SJCRH30 (cell line): ENCODE measurements around the gene TMEM218. TPM values are rescaled to one million over a fixed set of nuclear protein-coding genes. Genes with fewer than 3 reads are reported as not detected.
A peak's percentile ranks its signal among the peaks of the same experiment; 100 is the strongest.

ENCODE experiments used
- DNase-seq, 2 experiments: peaks; one replicate each; pipeline ENCODE4 v3.0.0-alpha.2; 2015 to 2020
- H3K27ac ChIP-seq: fragments of 250-450 bp; sonication (Bioruptor Pico); 2 replicates; pipeline ENCODE4 v1.5.1; 2020; ENCODE audit warnings: mild to moderate bottlenecking, moderate library complexity
- H3K27me3 ChIP-seq: fragments of 250-450 bp; sonication (Bioruptor Pico); 2 replicates; pipeline ENCODE4 v1.5.1; 2020; ENCODE audit warnings: mild to moderate bottlenecking, moderate library complexity
- H3K36me3 ChIP-seq: fragments of 250-450 bp; sonication (Bioruptor Pico); 2 replicates; pipeline ENCODE4 v1.5.1; 2020; ENCODE audit warnings: mild to moderate bottlenecking, moderate library complexity
- H3K4me1 ChIP-seq: fragments of 250-450 bp; sonication (Bioruptor Pico); 2 replicates; pipeline ENCODE4 v1.5.1; 2020; ENCODE audit warnings: mild to moderate bottlenecking, moderate library complexity
- H3K4me3 ChIP-seq: fragments of 250-450 bp; sonication (Bioruptor Pico); 2 replicates; pipeline ENCODE4 v1.5.1; 2020; ENCODE audit warnings: mild to moderate bottlenecking, moderate library complexity
- H3K9me3 ChIP-seq: fragments of 250-450 bp; sonication (Bioruptor Pico); replicated peaks from 2 replicates; pipeline ENCODE4 v1.5.1; 2020; ENCODE audit warnings: mild to moderate bottlenecking, moderate library complexity
- total RNA-seq: library from RNA; depleted of rRNA; stranded (reverse); fragments of >200 nt; shearing (Covaris generic); gene quantifications from 2 replicates; pipeline ENCODE4 v1.2.3, GENCODE V29; 2014

Gene TMEM218
- total RNA-seq, 1 experiment from 2014 or later = 22.0 TPM

DNA sequence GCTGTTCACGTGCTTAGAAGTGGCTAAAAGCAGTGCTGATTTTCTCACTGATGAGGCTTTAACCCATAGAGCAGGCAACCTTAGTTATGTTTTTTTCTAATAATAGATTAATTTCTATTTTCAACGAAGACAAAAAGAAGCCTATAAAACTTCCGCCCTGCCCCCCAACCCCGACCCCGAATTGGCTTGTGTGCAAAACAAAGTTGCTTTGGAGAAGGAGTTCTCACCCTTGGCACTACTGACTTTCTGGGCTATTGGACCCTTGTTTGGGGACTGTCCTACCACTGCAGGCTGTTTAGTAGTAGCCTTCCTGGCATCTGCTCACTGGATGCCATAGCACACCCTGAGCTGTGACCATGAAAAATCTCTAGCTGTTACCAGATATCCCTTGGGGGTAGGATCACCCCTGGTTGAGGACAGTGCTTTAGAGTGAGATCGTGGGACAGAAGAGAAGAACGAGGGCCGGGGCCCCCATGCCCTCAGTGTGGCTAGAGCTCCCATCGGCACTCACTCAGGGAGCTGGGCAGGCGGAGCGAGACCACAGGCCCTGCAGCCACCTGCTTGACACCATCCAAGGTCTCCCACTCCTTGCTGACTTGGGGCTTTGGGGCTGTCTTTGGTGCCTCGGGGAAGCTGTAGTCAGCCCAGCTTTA, 31.4 kb downstream of the TMEM218 start:
- no peak overlapping the region for H3K4me3 ChIP-seq
- no peaks in the 10 kb centered on the region for H3K36me3 ChIP-seq
- H3K9me3 ChIP-seq = no peaks in the 10 kb centered on the region
- DNase-seq = peak in 1 of 2 experiments; percentile 47
- H3K27ac ChIP-seq = no peak overlapping the region
- no peaks in the 10 kb centered on the region for H3K27me3 ChIP-seq
- peaks cover 12% of the 10 kb centered on the region for H3K4me1 ChIP-seq

- peaks cover 12% of the 10 kb centered on the region for H3K4me1 ChIP-seq
- no peak overlapping the region for H3K27ac ChIP-seq
- DNase-seq = no peak
- no peak overlapping the region for H3K4me3 ChIP-seq
- H3K27me3 ChIP-seq = no peaks in the 10 kb centered on the region
- no peaks in the 10 kb centered on the region for H3K36me3 ChIP-seq
- no peaks in the 10 kb centered on the region for H3K9me3 ChIP-seq
Measured at GRCh38 chr11:125079151-125079877, 32.1 kb downstream of the TMEM218 start.

GRCh38 chr11:125078516-125079140, 32.8 kb downstream of the TMEM218 start:
- Histone ChIP-seq H3K36me3 (no peaks in the 10 kb centered on the region), H3K4me3 (no peak overlapping the region)

DNA sequence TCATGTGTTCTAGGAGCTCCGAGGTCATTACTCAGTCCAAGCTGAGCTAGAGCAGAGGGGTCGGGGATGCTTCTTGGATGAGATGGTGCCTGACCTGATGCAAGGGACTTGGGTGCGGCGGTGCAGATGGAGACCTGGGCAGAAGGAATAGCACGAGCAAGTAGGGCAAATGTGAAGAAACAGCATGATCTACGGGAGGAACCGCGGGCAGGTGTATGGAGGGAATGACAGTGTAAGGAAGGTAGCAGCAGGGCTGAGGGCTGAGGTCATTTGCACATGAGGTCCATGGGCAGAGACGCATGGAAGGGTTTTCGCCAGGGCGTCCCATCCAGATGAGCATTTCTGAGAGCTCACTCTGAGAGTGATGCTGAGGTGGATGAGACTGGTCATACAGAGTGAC, 33.4 kb downstream of the TMEM218 start:
- H3K4me3 ChIP-seq = no peak overlapping the region
- no peaks in the 10 kb centered on the region for H3K9me3 ChIP-seq
- no peaks in the 10 kb centered on the region for H3K27me3 ChIP-seq
- no peaks in the 10 kb centered on the region for H3K36me3 ChIP-seq
- DNase-seq = no peak
- H3K27ac ChIP-seq = no peak overlapping the region
- peaks cover 6% of the 10 kb centered on the region for H3K4me1 ChIP-seq

More at GRCh38 chr11:125078516-125079140, 32.8 kb downstream of the TMEM218 start:
- Histone ChIP-seq H3K27ac (no peak overlapping the region), H3K27me3 (no peaks in the 10 kb centered on the region), H3K4me1 (peaks cover 12% of the 10 kb centered on the region), H3K9me3 (no peaks in the 10 kb centered on the region)
- DNase-seq = no peak

DNA sequence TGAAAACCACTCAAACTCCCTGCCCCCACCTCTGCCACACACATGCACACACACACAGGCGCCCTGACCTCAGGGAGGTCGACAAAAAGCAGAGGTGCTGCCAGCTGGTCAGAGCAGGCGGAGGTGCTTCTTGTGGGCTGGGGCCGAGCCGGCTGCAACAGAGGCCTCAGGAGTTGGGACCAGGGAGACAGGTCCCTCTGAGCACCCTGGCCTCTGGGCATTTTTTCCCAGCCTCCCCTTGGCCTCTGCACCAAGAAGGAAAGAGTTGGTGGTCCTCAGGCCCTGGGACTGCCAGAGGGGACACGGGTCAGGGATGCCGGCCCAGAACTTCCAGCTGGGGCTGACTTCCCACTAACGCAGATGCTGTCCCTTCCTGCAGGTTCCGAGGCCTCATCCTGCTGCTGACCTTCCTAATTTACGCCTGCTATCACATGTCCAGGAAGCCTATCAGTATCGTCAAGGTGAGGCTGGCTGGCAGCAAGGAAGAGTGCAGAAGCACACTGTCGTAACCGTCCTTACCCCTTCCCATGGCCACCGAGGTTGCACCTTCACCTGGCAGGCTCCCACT, 35.0 kb downstream of the TMEM218 start:
- Histone ChIP-seq H3K9me3 (no peaks in the 10 kb centered on the region), H3K27ac (no peak overlapping the region), H3K4me3 (no peak overlapping the region), H3K27me3 (no peaks in the 10 kb centered on the region), H3K36me3 (no peaks in the 10 kb centered on the region), H3K4me1 (peaks cover under 1% of the 10 kb centered on the region; the same call in 1 of the 2 replicates)
- DNase-seq = no peak

DNA sequence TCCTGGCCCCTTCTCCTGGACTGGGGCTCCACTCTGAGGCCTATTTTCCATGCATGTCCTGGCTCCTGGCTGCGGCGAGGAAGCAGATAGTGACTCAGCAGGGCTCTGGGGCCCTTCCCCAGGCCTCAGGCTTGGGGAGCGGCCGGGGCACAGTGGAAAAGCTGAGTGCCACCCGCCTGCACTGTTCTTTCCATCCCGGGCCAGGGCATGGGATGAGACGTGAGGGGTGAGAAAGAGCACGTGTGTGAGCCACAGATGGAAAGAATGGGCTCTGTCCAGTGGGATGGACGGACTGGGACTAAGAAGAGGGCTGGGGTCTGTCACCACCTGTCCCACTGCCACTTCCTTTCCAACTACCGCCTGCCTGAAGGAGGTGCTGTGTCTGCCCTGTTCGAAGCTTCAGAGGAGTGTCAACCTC, 35.5 kb downstream of the TMEM218 start:
- Histone ChIP-seq H3K36me3 (no peaks in the 10 kb centered on the region), H3K4me1 (peaks cover 6% of the 10 kb centered on the region), H3K27ac (no peak overlapping the region), H3K4me3 (no peak overlapping the region), H3K9me3 (no peaks in the 10 kb centered on the region), H3K27me3 (no peaks in the 10 kb centered on the region)
- no peak for DNase-seq

DNA sequence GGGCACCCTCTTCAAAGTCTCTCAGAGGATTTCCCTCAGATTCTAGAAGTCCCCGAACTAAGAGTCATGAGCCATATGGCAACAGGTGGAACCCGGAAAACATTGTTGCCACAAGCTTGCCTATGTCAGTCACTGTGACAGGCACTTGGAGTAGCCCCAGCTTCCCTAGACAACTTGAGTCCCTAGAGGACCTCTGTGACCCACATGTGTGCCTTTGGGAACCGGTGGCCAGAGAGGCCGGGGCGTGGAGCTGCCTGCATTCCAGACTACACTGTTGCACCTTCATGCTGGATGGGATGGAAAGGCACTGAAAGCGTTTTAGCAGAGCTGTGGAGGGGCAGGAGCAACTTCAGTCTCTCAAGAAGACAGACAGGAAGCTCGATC, 36.2 kb downstream of the TMEM218 start:
- H3K27ac ChIP-seq = no peak overlapping the region

DNA sequence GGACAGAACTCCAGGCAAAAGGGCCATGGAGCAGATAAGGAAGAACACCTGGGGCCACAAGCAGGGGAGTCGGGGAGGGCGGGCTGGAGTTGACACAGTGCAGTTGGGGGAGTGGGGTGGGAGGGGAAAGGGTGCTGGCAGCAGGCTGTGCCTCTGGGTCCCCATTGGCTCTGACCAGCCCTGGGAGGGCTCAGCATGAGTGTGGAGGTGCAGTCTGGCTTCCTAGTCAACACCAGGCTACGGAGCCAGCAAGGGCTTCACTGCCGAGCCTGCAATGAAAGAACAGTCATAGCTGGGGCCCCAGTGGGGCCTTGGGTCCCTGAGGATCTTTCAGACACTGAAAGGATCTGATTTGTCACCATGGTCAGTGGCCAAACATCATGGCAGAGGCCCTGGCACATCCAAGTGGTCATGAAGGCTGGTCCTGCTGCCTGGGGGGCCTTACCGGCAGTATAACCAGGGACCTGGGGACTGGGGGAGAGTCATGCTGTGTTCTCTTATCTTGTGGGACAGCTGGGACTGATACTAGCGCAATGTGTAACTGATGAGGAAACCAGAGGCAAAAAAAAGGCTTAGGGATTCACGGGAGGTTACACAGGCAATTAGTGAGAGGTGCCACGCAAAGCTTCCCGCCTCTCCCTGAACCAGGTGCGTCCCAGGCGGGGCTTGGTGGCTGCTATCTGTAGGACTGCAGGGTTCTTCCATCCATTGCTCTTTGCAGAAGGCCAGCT, 36.8 kb downstream of the TMEM218 start:
- Histone ChIP-seq H3K27ac (no peak overlapping the region), H3K27me3 (no peaks in the 10 kb centered on the region), H3K4me1 (peaks cover 18% of the 10 kb centered on the region), H3K4me3 (no peak overlapping the region), H3K36me3 (no peaks in the 10 kb centered on the region), H3K9me3 (no peaks in the 10 kb centered on the region)
- no peak for DNase-seq

More for the DNA sequence above, 36.2 kb downstream of the TMEM218 start:
- Histone ChIP-seq H3K4me1 (peaks cover 13% of the 10 kb centered on the region), H3K27me3 (no peaks in the 10 kb centered on the region), H3K9me3 (no peaks in the 10 kb centered on the region), H3K4me3 (no peak overlapping the region), H3K36me3 (no peaks in the 10 kb centered on the region)
- DNase-seq = no peak

DNA sequence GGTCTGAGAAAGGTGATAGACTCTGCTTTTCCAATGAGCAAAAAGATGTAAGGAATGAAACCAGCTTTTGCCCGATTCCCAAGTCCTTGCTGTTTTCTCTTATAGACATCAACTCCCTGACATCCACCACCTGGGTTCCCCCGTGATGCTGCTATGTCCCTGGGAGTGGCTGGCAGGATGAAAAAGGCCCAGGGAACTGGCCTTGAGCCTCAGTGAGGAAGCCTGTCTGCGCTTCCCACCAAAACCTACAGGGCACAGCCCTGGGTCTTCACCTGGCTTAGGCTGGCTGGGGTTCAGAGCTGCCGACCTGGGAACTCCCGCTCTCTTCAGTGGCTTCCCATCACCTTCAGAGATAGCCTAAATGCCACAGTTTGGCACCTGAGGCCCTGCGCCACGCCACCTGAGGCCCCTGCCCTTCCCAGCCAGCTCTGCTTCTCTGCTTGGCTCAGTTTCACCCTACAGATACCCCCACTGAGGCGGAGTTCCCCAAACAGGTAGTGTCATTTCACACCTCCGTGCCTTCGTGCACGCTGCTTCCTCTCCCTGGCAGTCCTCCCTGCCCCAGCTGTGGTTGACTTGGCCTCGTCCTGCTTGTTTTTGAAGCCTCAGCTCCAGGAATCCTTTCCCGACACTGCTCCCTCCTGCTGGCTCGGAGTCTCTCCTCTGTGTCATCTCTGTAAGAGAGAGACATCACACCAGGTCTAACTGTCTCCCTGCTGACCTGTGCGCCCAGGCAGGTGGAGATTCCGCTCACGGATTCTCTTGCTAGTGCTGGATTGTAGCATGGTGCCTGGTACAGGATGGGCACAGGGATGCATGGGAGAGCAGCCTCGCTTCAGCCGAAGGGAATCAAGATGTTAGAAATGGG, 37.6 kb downstream of the TMEM218 start:
- peaks cover 20% of the 10 kb centered on the region for H3K4me1 ChIP-seq
- H3K9me3 ChIP-seq = no peaks in the 10 kb centered on the region
- DNase-seq = no peak
- no peaks in the 10 kb centered on the region for H3K27me3 ChIP-seq
- H3K27ac ChIP-seq = no peak overlapping the region
- no peak overlapping the region for H3K4me3 ChIP-seq
- no peaks in the 10 kb centered on the region for H3K36me3 ChIP-seq

DNA sequence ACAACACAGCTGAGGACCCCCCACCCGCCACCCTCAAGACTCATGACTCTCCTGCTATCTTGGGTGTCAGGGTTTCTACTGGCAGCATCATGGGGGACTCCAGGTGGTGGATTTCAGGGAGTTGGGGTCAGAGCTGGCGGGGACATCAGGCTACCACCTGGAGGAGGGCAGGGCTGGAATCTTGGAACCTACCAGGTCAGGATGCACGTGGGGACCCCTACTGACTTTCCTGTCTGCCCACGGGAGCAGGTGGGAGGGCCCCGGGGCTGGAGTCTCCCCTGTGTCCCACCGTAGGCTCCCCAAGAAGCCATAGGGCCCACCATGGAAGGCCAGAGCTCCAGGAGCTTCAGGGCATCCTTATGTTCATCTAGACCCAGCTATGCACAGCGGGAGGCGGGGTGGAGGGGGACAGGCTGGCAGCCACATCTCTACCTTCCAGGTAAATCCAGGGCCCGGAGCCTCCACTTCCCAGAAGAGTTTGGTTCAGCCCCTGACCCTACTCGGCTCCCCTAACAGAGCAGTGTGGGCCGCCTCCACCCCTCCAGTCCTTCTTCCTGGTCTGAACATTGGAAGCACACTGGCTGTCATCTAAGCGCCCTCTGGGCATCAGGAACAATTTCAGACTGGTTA, 38.4 kb downstream of the TMEM218 start:
- no peak for DNase-seq
- no peak overlapping the region for H3K4me3 ChIP-seq
- H3K36me3 ChIP-seq = no peaks in the 10 kb centered on the region
- peaks cover 20% of the 10 kb centered on the region for H3K4me1 ChIP-seq
- H3K9me3 ChIP-seq = no peaks in the 10 kb centered on the region
- H3K27me3 ChIP-seq = no peaks in the 10 kb centered on the region
- H3K27ac ChIP-seq = no peak overlapping the region

- Histone ChIP-seq H3K27ac (no peak overlapping the region), H3K4me3 (no peak overlapping the region), H3K4me1 (peaks cover 20% of the 10 kb centered on the region), H3K9me3 (no peaks in the 10 kb centered on the region), H3K36me3 (no peaks in the 10 kb centered on the region), H3K27me3 (no peaks in the 10 kb centered on the region)
- DNase-seq = no peak
Measured at GRCh38 chr11:125072218-125072960, 39.0 kb downstream of the TMEM218 start.

- H3K27me3 ChIP-seq = no peaks in the 10 kb centered on the region
- H3K36me3 ChIP-seq = no peaks in the 10 kb centered on the region
- no peak for DNase-seq
Measured at GRCh38 chr11:125071846-125072217, 39.6 kb downstream of the TMEM218 start.

GRCh38 chr11:125071435-125071834, 40.0 kb downstream of the TMEM218 start:
- Histone ChIP-seq H3K4me3 (no peak overlapping the region), H3K27me3 (no peaks in the 10 kb centered on the region), H3K9me3 (no peaks in the 10 kb centered on the region), H3K4me1 (peaks cover 20% of the 10 kb centered on the region), H3K27ac (no peak overlapping the region), H3K36me3 (no peaks in the 10 kb centered on the region)
- peak in 1 of 2 experiments; percentile 58 for DNase-seq

More at GRCh38 chr11:125071846-125072217, 39.6 kb downstream of the TMEM218 start:
- H3K9me3 ChIP-seq = no peaks in the 10 kb centered on the region
- H3K27ac ChIP-seq = no peak overlapping the region
- H3K4me1 ChIP-seq = peaks cover 20% of the 10 kb centered on the region
- H3K4me3 ChIP-seq = no peak overlapping the region
